Naive thymus-derived CD4-positive, alpha-beta T cell (primary cell): Measurements from ENCODE around the gene GPC6. TPM values are rescaled to one million over a fixed set of nuclear protein-coding genes. Genes with fewer than 3 reads are reported as not detected.

Experiments used
- ATAC-seq: fragments of 150-1000 bp; cut with Tn5 transposase; 2 replicates; pipeline ENCODE4 v1.10.0; 2021; ENCODE audit warnings: mild to moderate bottlenecking, moderate library complexity
- CTCF ChIA-PET: fragments of 350-600 bp; sonication (Branson Sonifier 250); formaldehyde crosslinking; loops from one replicate; lab custom pipeline; 2021; ENCODE audit warnings: antibody characterized with exemption; lab: Charles Lee
- POLR2A ChIA-PET: fragments of 350-600 bp; sonication (Branson Sonifier 250); formaldehyde crosslinking; loops from one replicate; lab custom pipeline; 2021; ENCODE audit warnings: antibody characterized with exemption, inconsistent platforms; lab: Charles Lee
- DNase-seq, 9 donors: peaks; one replicate each; pipeline versions ENCODE4 v3.0.0 to v3.0.0-alpha.2; 2020 to 2022; ENCODE audit warnings: mixed read lengths in 1 of 9
- H3K27ac ChIP-seq: one replicate; pipeline ENCODE4 v1.7.0; 2013; ENCODE audit warnings: mild to moderate bottlenecking, low read depth, low read length, moderate library complexity
- H3K27me3 ChIP-seq, 2 donors: one replicate each; pipeline ENCODE4 v1.7.0; 2013; ENCODE audit warnings: low read length in 2 of 2, mild to moderate bottlenecking in 2 of 2, moderate library complexity in 2 of 2; ENCODE audit not compliant: control insufficient read depth in 2 of 2, insufficient read depth in 2 of 2
- H3K36me3 ChIP-seq, 3 experiments: 1 replicate in 2 of 3; 2 replicates in 1 of 3; pipeline ENCODE4 v1.7.0; 2013; ENCODE audit warnings: low read length in 3 of 3, mild to moderate bottlenecking in 3 of 3, moderate library complexity in 1 of 3; ENCODE audit not compliant: insufficient read depth in 3 of 3, control insufficient read depth in 2 of 3
- H3K4me1 ChIP-seq, 2 donors: one replicate each; pipeline ENCODE4 v1.7.0; 2013; ENCODE audit warnings: low read length in 2 of 2, mild to moderate bottlenecking in 2 of 2, moderate library complexity in 1 of 2; ENCODE audit not compliant: control insufficient read depth in 2 of 2, insufficient read depth in 2 of 2
- H3K4me3 ChIP-seq: 2 replicates; pipeline ENCODE4 v1.7.0; 2013; ENCODE audit warnings: mild to moderate bottlenecking, low read length
- H3K9me3 ChIP-seq, 3 experiments: 1 replicate in 2 of 3; 2 replicates in 1 of 3; pipeline ENCODE4 v1.7.0; 2013; ENCODE audit warnings: low read length in 3 of 3; ENCODE audit not compliant: control insufficient read depth in 2 of 3
- H3K27ac Mint-ChIP-seq, 9 donors: one replicate each; pipeline ENCODE4 v1.8.0; 2020 to 2022; ENCODE audit warnings: mixed read lengths in 9 of 9, mild to moderate bottlenecking in 8 of 9, moderate library complexity in 5 of 9, inconsistent platforms in 2 of 9
- H3K27me3 Mint-ChIP-seq, 5 donors: one replicate each; pipeline ENCODE4 v1.8.0; 2021 to 2022; ENCODE audit warnings: mixed read lengths in 5 of 5, mild to moderate bottlenecking in 1 of 5
- H3K36me3 Mint-ChIP-seq, 5 donors: one replicate each; pipeline ENCODE4 v1.8.0; 2020 to 2022; ENCODE audit warnings: mixed read lengths in 5 of 5, mild to moderate bottlenecking in 3 of 5, inconsistent platforms in 1 of 5
- H3K4me1 Mint-ChIP-seq, 7 donors: one replicate each; pipeline ENCODE4 v1.8.0; 2020 to 2022; ENCODE audit warnings: mixed read lengths in 7 of 7, mild to moderate bottlenecking in 3 of 7, inconsistent platforms in 1 of 7
- H3K4me3 Mint-ChIP-seq, 10 donors: one replicate each; pipeline ENCODE4 v1.8.0; 2020 to 2022; ENCODE audit warnings: mild to moderate bottlenecking in 10 of 10, mixed read lengths in 10 of 10, moderate library complexity in 6 of 10, inconsistent platforms in 2 of 10
- H3K9me3 Mint-ChIP-seq, 11 donors: one replicate each; pipeline ENCODE4 v1.8.0; 2020 to 2022; ENCODE audit warnings: mixed read lengths in 11 of 11, mild to moderate bottlenecking in 4 of 11, inconsistent platforms in 1 of 11, moderate library complexity in 1 of 11
- intact Hi-C, 2 donors: fragments of 100-400 bp; cut with micrococcal nuclease; formaldehyde crosslinking; loops; one replicate each; pipeline ENCODE4 v1.15.1; 2023
- polyA plus RNA-seq, 2 donors: library from polyadenylated mRNA; unstranded; fragments of 300-500 nt; fragmentation: Illumina TruSeq; gene quantifications; one replicate each; pipeline ENCODE4 v1.2.3, GENCODE V29; 2021
- total RNA-seq, 6 experiments: library from RNA in 5 of 6; stranded (reverse) in 5 of 6; gene quantifications; 1 replicate in 5 of 6; 2 replicates in 1 of 6; pipeline ENCODE4 v1.2.3 and lab custom pipeline; 2021 to 2026

GPC6 gene
- total and polyA plus RNA-seq, 7 experiments from 2014 or later: not detected

- H3K36me3 Mint-ChIP-seq: no peaks in the 10 kb centered on the region
- H3K9me3 ChIP-seq: no peaks in the 10 kb centered on the region
- no peaks in the 10 kb centered on the region for H3K4me1 ChIP-seq
- H3K9me3 Mint-ChIP-seq: peaks cover 0 to 12% (median 0%) of the 10 kb centered on the region in 11 donors
- CTCF ChIA-PET: interaction anchor here (0.8 kb wide), 1 partner anchor 34 kb away, joined by 3 read pairs; no protein-coding TSS in a partner anchor
- POLR2A ChIA-PET: no interaction called here
- H3K4me3 Mint-ChIP-seq: no peak overlapping the region
- intact Hi-C loops: no loop called here
- no peak for DNase-seq
- no peak for ATAC-seq
- no peaks in the 10 kb centered on the region for H3K27me3 ChIP-seq
- no peaks in the 10 kb centered on the region for H3K4me1 Mint-ChIP-seq
- peaks cover 0 to 10% (median 6%) of the 10 kb centered on the region in 5 donors for H3K27me3 Mint-ChIP-seq
- no peak overlapping the region for H3K4me3 ChIP-seq
- H3K27ac ChIP-seq: no peak overlapping the region
- H3K36me3 ChIP-seq: no peaks in the 10 kb centered on the region
- H3K27ac Mint-ChIP-seq: no peak overlapping the region
These were observed 517.4 kb downstream of the GPC6 start for GRCh38 chr13:93744033-93744432.

GRCh38 chr13:93744886-93745285 lies 518.3 kb downstream of the GPC6 start:
- ChIA-PET POLR2A (no interaction called here), CTCF (interaction anchor here (0.6 kb wide), 1 partner anchor 601 kb away, joined by 3 read pairs; no protein-coding TSS in a partner anchor)
- DNase-seq (no peak), ATAC-seq (no peak)
- no peaks in the 10 kb centered on the region for H3K9me3 ChIP-seq
- H3K4me1 Mint-ChIP-seq: no peaks in the 10 kb centered on the region
- no peak overlapping the region for H3K4me3 ChIP-seq
- no peaks in the 10 kb centered on the region for H3K4me1 ChIP-seq
- no peaks in the 10 kb centered on the region for H3K36me3 ChIP-seq
- no peak overlapping the region for H3K4me3 Mint-ChIP-seq
- H3K27me3 ChIP-seq: no peaks in the 10 kb centered on the region
- peaks cover 0 to 12% (median 6%) of the 10 kb centered on the region in 5 donors for H3K27me3 Mint-ChIP-seq
- intact Hi-C loops: no loop called here
- H3K36me3 Mint-ChIP-seq: no peaks in the 10 kb centered on the region
- H3K27ac Mint-ChIP-seq: no peak overlapping the region
- H3K27ac ChIP-seq: no peak overlapping the region
- H3K9me3 Mint-ChIP-seq: peaks cover 0 to 12% (median 0%) of the 10 kb centered on the region in 11 donors

GRCh38 chr13:93745884-93746283 lies 519.3 kb downstream of the GPC6 start:
- intact Hi-C loops: no loop called here
- CTCF ChIA-PET: no interaction called here
- POLR2A ChIA-PET: no interaction called here

GRCh38 chr13:93746589-93746988 lies 520.0 kb downstream of the GPC6 start:
- ATAC-seq: no peak
- H3K4me3 Mint-ChIP-seq: no peak overlapping the region
- ChIA-PET POLR2A (no interaction called here), CTCF (no interaction called here)
- intact Hi-C loops: no loop called here
- Histone ChIP-seq H3K4me1 (no peaks in the 10 kb centered on the region), H3K9me3 (no peaks in the 10 kb centered on the region), H3K36me3 (no peaks in the 10 kb centered on the region), H3K27me3 (no peaks in the 10 kb centered on the region), H3K4me3 (no peak overlapping the region), H3K27ac (no peak overlapping the region)
- H3K27me3 Mint-ChIP-seq: peaks cover 0 to 14% (median 6%) of the 10 kb centered on the region in 5 donors
- no peak overlapping the region for H3K27ac Mint-ChIP-seq
- H3K36me3 Mint-ChIP-seq: no peaks in the 10 kb centered on the region
- DNase-seq: no peak
- peaks cover 0 to 9% (median 0%) of the 10 kb centered on the region in 11 donors for H3K9me3 Mint-ChIP-seq
- H3K4me1 Mint-ChIP-seq: no peaks in the 10 kb centered on the region

More at GRCh38 chr13:93745884-93746283, 519.3 kb downstream of the GPC6 start:
- ATAC-seq (no peak), DNase-seq (no peak)
- no peaks in the 10 kb centered on the region for H3K36me3 Mint-ChIP-seq
- H3K27ac Mint-ChIP-seq: no peak overlapping the region
- Histone ChIP-seq H3K9me3 (no peaks in the 10 kb centered on the region), H3K27ac (no peak overlapping the region), H3K27me3 (no peaks in the 10 kb centered on the region), H3K36me3 (no peaks in the 10 kb centered on the region), H3K4me3 (no peak overlapping the region), H3K4me1 (no peaks in the 10 kb centered on the region)
- H3K4me3 Mint-ChIP-seq: no peak overlapping the region
- peaks cover 0 to 14% (median 6%) of the 10 kb centered on the region in 5 donors for H3K27me3 Mint-ChIP-seq
- H3K4me1 Mint-ChIP-seq: no peaks in the 10 kb centered on the region
- peaks cover 0 to 12% (median 0%) of the 10 kb centered on the region in 11 donors for H3K9me3 Mint-ChIP-seq

- ATAC-seq: no peak
- no peaks in the 10 kb centered on the region for H3K36me3 ChIP-seq
- Mint-ChIP-seq H3K27ac (no peak overlapping the region), H3K4me3 (no peak overlapping the region), H3K27me3 (peaks cover 0 to 14% (median 4%) of the 10 kb centered on the region in 5 donors), H3K9me3 (no peaks in the 10 kb centered on the region), H3K4me1 (no peaks in the 10 kb centered on the region), H3K36me3 (no peaks in the 10 kb centered on the region)
- CTCF ChIA-PET: no interaction called here
- no peak overlapping the region for H3K27ac ChIP-seq
- intact Hi-C loops: no loop called here
- H3K27me3 ChIP-seq: no peaks in the 10 kb centered on the region
- H3K4me1 ChIP-seq: no peaks in the 10 kb centered on the region
- H3K4me3 ChIP-seq: no peak overlapping the region
- H3K9me3 ChIP-seq: no peaks in the 10 kb centered on the region
- POLR2A ChIA-PET: no interaction called here
- DNase-seq: no peak
These were observed 524.1 kb downstream of the GPC6 start for GRCh38 chr13:93750676-93751075.

GRCh38 chr13:93751117-93751516 lies 524.5 kb downstream of the GPC6 start:
- Histone ChIP-seq H3K4me1 (no peaks in the 10 kb centered on the region), H3K27ac (no peak overlapping the region), H3K9me3 (no peaks in the 10 kb centered on the region), H3K4me3 (no peak overlapping the region), H3K36me3 (no peaks in the 10 kb centered on the region), H3K27me3 (no peaks in the 10 kb centered on the region)
- no peaks in the 10 kb centered on the region for H3K36me3 Mint-ChIP-seq
- POLR2A ChIA-PET: no interaction called here
- H3K27me3 Mint-ChIP-seq: peaks cover 0 to 18% (median 4%) of the 10 kb centered on the region in 5 donors
- intact Hi-C loops: no loop called here
- no peak for DNase-seq
- H3K27ac Mint-ChIP-seq: no peak overlapping the region
- no peaks in the 10 kb centered on the region for H3K4me1 Mint-ChIP-seq
- CTCF ChIA-PET: no interaction called here
- no peak for ATAC-seq
- no peak overlapping the region for H3K4me3 Mint-ChIP-seq
- no peaks in the 10 kb centered on the region for H3K9me3 Mint-ChIP-seq

GRCh38 chr13:93752541-93752940 lies 525.9 kb downstream of the GPC6 start:
- Histone ChIP-seq H3K9me3 (no peaks in the 10 kb centered on the region), H3K27me3 (no peaks in the 10 kb centered on the region), H3K4me3 (no peak overlapping the region), H3K4me1 (no peaks in the 10 kb centered on the region), H3K27ac (no peak overlapping the region), H3K36me3 (no peaks in the 10 kb centered on the region)
- Mint-ChIP-seq H3K4me1 (no peaks in the 10 kb centered on the region), H3K27ac (no peak overlapping the region), H3K9me3 (no peaks in the 10 kb centered on the region), H3K4me3 (no peak overlapping the region), H3K36me3 (no peaks in the 10 kb centered on the region), H3K27me3 (peaks cover 0 to 21% (median 4%) of the 10 kb centered on the region in 5 donors)
- ChIA-PET POLR2A (no interaction called here), CTCF (no interaction called here)
- ATAC-seq (no peak), DNase-seq (no peak)
- intact Hi-C loops: no loop called here
